CD14-positive monocyte (primary cell): ENCODE results near the gene GLT6D1. TPM values are rescaled to one million over a fixed set of nuclear protein-coding genes. Genes with fewer than 3 reads are reported as not detected.

ENCODE experiments used
- DNase-seq, 3 donors: peaks; one replicate each; pipeline ENCODE4 v3.0.0-alpha.2; 2011 to 2022
- H2AFZ ChIP-seq: 2 replicates; pipeline ENCODE4 v1.6.0; 2012; ENCODE audit warnings: mild to moderate bottlenecking, low read depth, low read length, inconsistent platforms; ENCODE audit not compliant: insufficient read depth, poor library complexity, severe bottlenecking
- H3K27ac ChIP-seq, 2 donors: 1 replicate in 1 of 2; 2 replicates in 1 of 2; pipeline ENCODE4 v1.5.1; 2012 to 2013; ENCODE audit warnings: low read length in 2 of 2, control low read depth in 1 of 2, inconsistent platforms in 1 of 2, low read depth in 1 of 2, mild to moderate bottlenecking in 1 of 2
- H3K27me3 ChIP-seq, 2 donors: one replicate each; pipeline versions ENCODE4 v1.6.0 to v1.6.1; 2011 to 2013; ENCODE audit warnings: low read length in 2 of 2; ENCODE audit not compliant: control insufficient read depth in 2 of 2, insufficient read depth in 2 of 2
- H3K36me3 ChIP-seq, 2 donors: replicated peaks in 1 of 2; 1 replicate in 1 of 2; 2 replicates in 1 of 2; pipeline versions ENCODE4 v1.5.1 to v1.6.1; 2012 to 2013; ENCODE audit warnings: low read length in 2 of 2, control low read depth in 1 of 2, inconsistent platforms in 1 of 2, mild to moderate bottlenecking in 1 of 2; ENCODE audit not compliant: insufficient read depth in 2 of 2, control insufficient read depth in 1 of 2
- H3K4me1 ChIP-seq, 2 donors: 1 replicate in 1 of 2; 2 replicates in 1 of 2; pipeline versions ENCODE4 v1.5.1 to v1.6.1; 2012 to 2013; ENCODE audit warnings: low read length in 2 of 2, control low read depth in 1 of 2, inconsistent platforms in 1 of 2, mild to moderate bottlenecking in 1 of 2, moderate library complexity in 1 of 2; ENCODE audit not compliant: insufficient read depth in 2 of 2, control insufficient read depth in 1 of 2
- H3K4me2 ChIP-seq: replicated peaks from 2 replicates; pipeline ENCODE3; 2012; ENCODE audit warnings: low read length, moderate library complexity, mild to moderate bottlenecking; ENCODE audit not compliant: poor library complexity, severe bottlenecking; ENCODE audit errors: extremely low read depth
- H3K4me3 ChIP-seq, 3 experiments: fragments of 200-600 bp in 1 of 3; sonication (generic) in 1 of 3; replicated peaks in 1 of 3; 1 replicate in 2 of 3; 2 replicates in 1 of 3; pipeline ENCODE4 v1.5.1; 2011 to 2013; ENCODE audit warnings: low read length in 3 of 3, mild to moderate bottlenecking in 3 of 3, control low read depth in 2 of 3, low read depth in 2 of 3, inconsistent platforms in 1 of 3, moderate library complexity in 1 of 3
- H3K79me2 ChIP-seq: 2 replicates; pipeline ENCODE4 v1.6.0; 2012; ENCODE audit warnings: mild to moderate bottlenecking, control low read depth, inconsistent platforms, low read length, moderate library complexity; ENCODE audit not compliant: insufficient read depth
- H3K9ac ChIP-seq: 2 replicates; pipeline ENCODE4 v1.6.0; 2017; ENCODE audit warnings: low read length, mild to moderate bottlenecking; ENCODE audit not compliant: insufficient read depth, poor library complexity, severe bottlenecking
- H3K9me3 ChIP-seq, 2 donors: replicated peaks in 1 of 2; 1 replicate in 1 of 2; 2 replicates in 1 of 2; pipeline versions ENCODE4 v1.5.1 to v1.6.1; 2012 to 2013; ENCODE audit warnings: low read length in 2 of 2, control low read depth in 1 of 2; ENCODE audit not compliant: control insufficient read depth in 1 of 2, insufficient read depth in 1 of 2
- H4K20me1 ChIP-seq: 2 replicates; pipeline ENCODE4 v1.6.0; 2012; ENCODE audit warnings: mild to moderate bottlenecking, low read length, control low read depth, moderate library complexity; ENCODE audit not compliant: insufficient read depth
- H3K27ac Mint-ChIP-seq, 7 donors: one replicate each; pipeline ENCODE4 v1.8.0; 2020; ENCODE audit warnings: mild to moderate bottlenecking in 7 of 7, mixed read lengths in 7 of 7, moderate library complexity in 6 of 7, inconsistent platforms in 2 of 7
- H3K27me3 Mint-ChIP-seq, 3 donors: one replicate each; pipeline ENCODE4 v1.8.0; 2021 to 2022; ENCODE audit warnings: low read depth in 3 of 3, mild to moderate bottlenecking in 3 of 3, mixed read lengths in 3 of 3, moderate library complexity in 3 of 3, inconsistent platforms in 1 of 3
- H3K36me3 Mint-ChIP-seq, 2 donors: one replicate each; pipeline ENCODE4 v1.8.0; 2020; ENCODE audit warnings: mixed read lengths in 2 of 2, inconsistent platforms in 1 of 2, mild to moderate bottlenecking in 1 of 2
- H3K4me1 Mint-ChIP-seq: one replicate; pipeline ENCODE4 v1.8.0; 2020; ENCODE audit warnings: mild to moderate bottlenecking, mixed read lengths
- H3K4me3 Mint-ChIP-seq, 2 donors: one replicate each; pipeline ENCODE4 v1.8.0; 2020; ENCODE audit warnings: mild to moderate bottlenecking in 2 of 2, mixed read lengths in 2 of 2, moderate library complexity in 1 of 2
- H3K9me3 Mint-ChIP-seq, 7 donors: one replicate each; pipeline ENCODE4 v1.8.0; 2020 to 2022; ENCODE audit warnings: mixed read lengths in 7 of 7, mild to moderate bottlenecking in 6 of 7, moderate library complexity in 6 of 7, inconsistent platforms in 2 of 7
- CTCF ChIP-seq: fragments of 200-600 bp; IDR thresholded peaks from one replicate; pipeline ENCODE4 v1.8.0; 2022; ENCODE audit warnings: antibody characterized with exemption, mild to moderate bottlenecking
- WGBS: methylation state at CpG from one replicate; pipeline ENCODE4 v1.1.5; 2013; ENCODE audit warnings: missing lambda C conversion rate; ENCODE audit not compliant: insufficient coverage; 5-methylcytosine and 5-hydroxymethylcytosine counted together
- intact Hi-C, 2 donors: fragments of 100-400 bp; cut with micrococcal nuclease; formaldehyde crosslinking; loops; one replicate each; pipeline versions ENCODE4 v1.15.0 to v1.15.1; 2023
- polyA plus RNA-seq, 3 donors: library from polyadenylated mRNA; depleted of rRNA in 1 of 3; unstranded in 2 of 3; stranded (reverse) in 1 of 3; fragments of 300-500 nt in 2 of 3; fragments of >200 nt in 1 of 3; fragmentation: Illumina TruSeq in 2 of 3; gene quantifications; 1 replicate in 2 of 3; 2 replicates in 1 of 3; pipeline ENCODE4 v1.2.3, GENCODE V29; 2012 to 2021

The GLT6D1 gene
- polyA plus RNA-seq, 3 donors, result not detected

DNA sequence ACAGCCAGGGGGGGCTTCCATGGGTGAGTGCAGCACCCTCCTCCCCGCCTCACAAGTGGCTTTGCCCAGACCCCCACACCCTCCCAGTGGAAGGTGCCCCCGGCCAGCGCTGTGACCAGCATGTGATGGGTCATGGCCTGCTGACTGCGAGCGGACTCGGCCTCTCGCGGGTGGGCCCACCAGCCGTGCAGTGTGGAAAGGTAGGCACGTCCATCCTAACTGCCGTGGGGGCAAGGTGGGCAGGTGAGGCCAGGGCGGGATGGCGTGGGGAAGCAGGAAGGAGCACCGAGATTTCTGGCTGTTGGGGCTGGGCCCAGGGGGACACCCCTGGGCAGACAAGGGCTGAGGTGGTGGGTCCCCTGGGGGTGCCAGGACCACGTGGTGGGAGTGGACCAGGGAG lies 47.9 kb upstream of the GLT6D1 start:
- H3K27ac Mint-ChIP-seq, result no peak overlapping the region
- H3K4me3 ChIP-seq, result no peak overlapping the region
- no peak for DNase-seq
- intact Hi-C loops, result no loop called here
- H3K9ac ChIP-seq, result no peak overlapping the region
- no peak overlapping the region for H3K4me3 Mint-ChIP-seq
- H3K9me3 ChIP-seq, result no peaks in the 10 kb centered on the region
- no peaks in the 10 kb centered on the region for H3K79me2 ChIP-seq
- H2AFZ ChIP-seq, result no peak overlapping the region
- no peaks in the 10 kb centered on the region for H3K36me3 Mint-ChIP-seq
- no peaks in the 10 kb centered on the region for H3K4me1 Mint-ChIP-seq
- H3K4me2 ChIP-seq, result no peak overlapping the region
- H3K9me3 Mint-ChIP-seq, result peaks cover 0 to 2% (median 0%) of the 10 kb centered on the region in 7 donors
- WGBS, result 91% methylated on average over 15 of the region's 15 CpGs
- H3K27me3 ChIP-seq, result no peaks in the 10 kb centered on the region
- H3K36me3 ChIP-seq, result no peaks in the 10 kb centered on the region
- no peaks in the 10 kb centered on the region for H3K27me3 Mint-ChIP-seq
- no peaks in the 10 kb centered on the region for H3K4me1 ChIP-seq
- H4K20me1 ChIP-seq, result no peaks in the 10 kb centered on the region
- H3K27ac ChIP-seq, result no peak overlapping the region
- TF ChIP-seq CTCF, result no peak

- H4K20me1 ChIP-seq, result no peaks in the 10 kb centered on the region
- no peak overlapping the region for H3K4me3 ChIP-seq
- no peak for DNase-seq
- no peak overlapping the region for H3K4me2 ChIP-seq
- Mint-ChIP-seq H3K27me3 (no peaks in the 10 kb centered on the region), H3K27ac (no peak overlapping the region), H3K36me3 (no peaks in the 10 kb centered on the region), H3K4me3 (no peak overlapping the region), H3K4me1 (no peaks in the 10 kb centered on the region), H3K9me3 (peaks cover 0 to 2% (median 0%) of the 10 kb centered on the region in 7 donors)
- intact Hi-C loops, result no loop called here
- no peaks in the 10 kb centered on the region for H3K36me3 ChIP-seq
- H3K79me2 ChIP-seq, result no peaks in the 10 kb centered on the region
- TF ChIP-seq CTCF, result no peak
- no peak overlapping the region for H3K9ac ChIP-seq
- 84% methylated on average over 15 of the region's 17 CpGs for WGBS
- no peaks in the 10 kb centered on the region for H3K4me1 ChIP-seq
- H3K27me3 ChIP-seq, result no peaks in the 10 kb centered on the region
- no peaks in the 10 kb centered on the region for H3K9me3 ChIP-seq
- H2AFZ ChIP-seq, result no peak overlapping the region
- H3K27ac ChIP-seq, result no peak overlapping the region
Measured at GRCh38 chr9:135684691-135685090, 45.4 kb upstream of the GLT6D1 start.
